ENCODE measurements around the gene PCDHGC5.

DNA sequence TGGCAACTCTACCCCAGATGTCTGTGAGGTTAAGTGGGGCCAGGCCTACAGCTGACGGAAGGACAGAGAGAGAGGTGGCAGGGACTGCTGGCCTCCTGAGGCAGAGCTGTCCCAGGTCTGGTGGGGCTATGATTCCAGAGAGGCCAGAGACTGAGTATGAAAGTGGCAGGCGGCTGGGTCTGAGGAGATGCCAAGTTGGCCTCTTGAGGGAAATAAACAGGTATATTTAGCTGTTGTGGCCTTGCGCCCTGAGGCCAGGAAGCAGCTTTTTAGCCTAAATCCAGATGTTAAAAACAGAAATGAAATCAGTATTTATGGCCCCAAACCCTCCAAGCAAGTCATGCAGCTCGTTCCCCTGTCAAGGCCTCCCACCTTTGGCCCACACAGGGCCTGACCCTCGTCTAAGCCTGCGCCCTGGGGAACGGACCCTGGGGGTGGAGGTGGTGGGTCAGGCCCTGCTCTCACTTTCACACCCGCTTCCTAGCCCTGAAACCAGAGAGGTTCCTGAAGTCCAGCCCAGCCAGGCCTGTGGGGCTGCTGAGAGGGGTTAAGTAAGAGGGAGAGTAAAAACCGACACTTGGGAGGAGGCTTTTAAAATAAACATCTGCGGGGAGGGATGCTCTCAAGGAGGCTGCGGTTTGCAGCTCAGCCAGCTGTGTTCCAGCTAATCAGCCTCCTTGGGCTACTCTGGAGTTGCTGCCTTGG, 18.7 kb downstream of the PCDHGC5 start:
- TF ChIP-seq, protein P1, sequence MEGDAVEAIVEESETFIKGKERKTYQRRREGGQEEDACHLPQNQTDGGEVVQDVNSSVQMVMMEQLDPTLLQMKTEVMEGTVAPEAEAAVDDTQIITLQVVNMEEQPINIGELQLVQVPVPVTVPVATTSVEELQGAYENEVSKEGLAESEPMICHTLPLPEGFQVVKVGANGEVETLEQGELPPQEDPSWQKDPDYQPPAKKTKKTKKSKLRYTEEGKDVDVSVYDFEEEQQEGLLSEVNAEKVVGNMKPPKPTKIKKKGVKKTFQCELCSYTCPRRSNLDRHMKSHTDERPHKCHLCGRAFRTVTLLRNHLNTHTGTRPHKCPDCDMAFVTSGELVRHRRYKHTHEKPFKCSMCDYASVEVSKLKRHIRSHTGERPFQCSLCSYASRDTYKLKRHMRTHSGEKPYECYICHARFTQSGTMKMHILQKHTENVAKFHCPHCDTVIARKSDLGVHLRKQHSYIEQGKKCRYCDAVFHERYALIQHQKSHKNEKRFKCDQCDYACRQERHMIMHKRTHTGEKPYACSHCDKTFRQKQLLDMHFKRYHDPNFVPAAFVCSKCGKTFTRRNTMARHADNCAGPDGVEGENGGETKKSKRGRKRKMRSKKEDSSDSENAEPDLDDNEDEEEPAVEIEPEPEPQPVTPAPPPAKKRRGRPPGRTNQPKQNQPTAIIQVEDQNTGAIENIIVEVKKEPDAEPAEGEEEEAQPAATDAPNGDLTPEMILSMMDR (IDR thresholded peaks at IDR 0.05) = no peak
- TF ChIP-seq EZH2 (IDR thresholded peaks at IDR 0.05) = no peak
- TF ChIP-seq EZH2phosphoT487 (IDR thresholded peaks at IDR 0.05) = no peak

Measured in neural progenitor cell (in vitro differentiated cells).